ENCODE measurements around the gene PDK2. TPM values are rescaled to one million over a fixed set of nuclear protein-coding genes. Genes with fewer than 3 reads are reported as not detected.

Gene PDK2
- total RNA-seq, 1 donor from 2014 or later, result 10.9 TPM

DNA sequence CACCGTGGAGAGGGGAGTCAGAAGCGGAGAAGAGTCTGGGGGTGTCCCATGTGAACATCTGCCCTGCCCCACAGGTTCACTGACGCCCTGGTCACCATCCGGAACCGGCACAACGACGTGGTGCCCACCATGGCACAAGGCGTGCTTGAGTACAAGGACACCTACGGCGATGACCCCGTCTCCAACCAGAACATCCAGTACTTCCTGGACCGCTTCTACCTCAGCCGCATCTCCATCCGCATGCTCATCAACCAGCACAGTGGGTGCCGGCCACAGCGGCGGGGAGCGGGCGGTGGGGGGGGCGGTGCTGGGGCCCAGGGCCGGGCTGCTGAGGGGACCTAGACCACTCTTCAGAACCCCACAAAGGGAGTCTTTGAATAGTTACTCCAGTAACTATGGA lies 10.7 kb downstream of the PDK2 start:
- Mint-ChIP-seq H3K4me3 (no peak overlapping the region), H3K4me1 (no peaks in the 10 kb centered on the region), H3K27ac (no peak overlapping the region), H3K36me3 (ENCODE audit: low read depth) (peaks cover 1% of the 10 kb centered on the region), H3K9me3 (no peaks in the 10 kb centered on the region), H3K27me3 (no peaks in the 10 kb centered on the region)
- no peak for DNase-seq
- intact Hi-C loops (cut with micrococcal nuclease), result no loop called here

DNA sequence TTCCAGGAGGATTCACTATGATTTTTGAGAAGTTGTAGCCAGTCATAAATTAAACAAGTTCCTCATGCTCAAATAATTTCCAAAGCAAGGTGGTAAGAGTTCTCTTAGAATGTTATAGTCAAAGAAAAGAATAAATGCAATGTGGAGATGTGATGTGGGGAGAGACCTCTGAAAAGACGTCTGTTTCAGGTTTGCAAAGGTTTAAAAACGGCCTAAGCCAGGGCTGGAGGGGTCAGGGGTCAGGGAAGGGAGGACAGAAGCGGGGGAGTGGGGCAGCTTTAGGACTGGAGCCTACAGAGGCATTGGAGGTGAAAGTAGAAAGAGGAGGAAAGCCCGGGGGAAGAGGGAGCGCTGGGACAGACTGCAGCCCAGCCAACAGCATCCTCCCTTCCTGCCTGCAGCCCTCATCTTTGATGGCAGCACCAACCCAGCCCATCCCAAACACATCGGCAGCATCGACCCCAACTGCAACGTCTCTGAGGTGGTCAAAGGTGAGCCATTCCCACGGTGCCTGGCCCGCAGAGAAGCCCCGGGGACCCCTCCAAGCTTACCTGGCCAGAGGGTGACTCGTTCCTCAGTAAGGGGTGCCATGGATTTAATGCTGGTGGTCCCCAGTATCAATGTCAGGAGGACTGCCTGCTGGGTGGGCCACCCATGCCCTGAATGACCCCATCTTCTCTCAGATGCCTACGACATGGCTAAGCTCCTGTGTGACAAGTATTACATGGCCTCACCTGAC lies 11.4 kb downstream of the PDK2 start:
- intact Hi-C loops (cut with micrococcal nuclease), result no loop called here
- no peak for DNase-seq
- H3K27me3 Mint-ChIP-seq, result no peaks in the 10 kb centered on the region
- H3K27ac Mint-ChIP-seq, result no peak overlapping the region
- no peak overlapping the region for H3K4me3 Mint-ChIP-seq
- no peaks in the 10 kb centered on the region for H3K9me3 Mint-ChIP-seq
- H3K36me3 Mint-ChIP-seq (ENCODE audit: low read depth), result peaks cover 1% of the 10 kb centered on the region
- no peaks in the 10 kb centered on the region for H3K4me1 Mint-ChIP-seq

DNA sequence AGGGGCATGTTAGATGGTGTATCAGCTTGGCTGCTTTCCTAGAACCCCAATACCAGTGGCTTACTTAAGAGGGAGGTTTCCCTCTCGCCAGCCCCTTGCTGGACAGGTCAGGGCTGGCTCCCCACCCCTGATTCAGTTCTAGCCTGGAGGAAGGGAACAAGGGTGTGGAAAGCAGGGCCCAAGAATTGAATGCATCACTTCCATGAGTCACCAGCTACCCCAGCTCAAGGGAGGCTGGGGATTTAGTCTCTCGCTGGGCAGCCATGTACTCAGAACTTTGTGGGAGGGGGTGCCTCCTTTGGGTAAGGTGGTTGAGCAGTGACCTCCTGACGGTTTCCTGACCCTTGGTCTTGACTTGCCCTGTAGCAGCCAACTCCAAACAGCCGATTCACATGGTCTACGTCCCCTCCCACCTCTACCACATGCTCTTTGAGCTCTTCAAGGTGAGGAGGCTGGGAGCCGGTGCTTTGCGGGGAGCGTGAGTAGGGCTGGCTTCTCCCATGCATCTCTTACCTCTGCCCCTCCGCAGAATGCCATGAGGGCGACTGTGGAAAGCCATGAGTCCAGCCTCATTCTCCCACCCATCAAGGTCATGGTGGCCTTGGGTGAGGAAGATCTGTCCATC lies 12.8 kb downstream of the PDK2 start:
- Mint-ChIP-seq H3K36me3 (ENCODE audit: low read depth) (peaks cover 1% of the 10 kb centered on the region), H3K4me3 (no peak overlapping the region), H3K27me3 (no peaks in the 10 kb centered on the region), H3K27ac (no peak overlapping the region), H3K4me1 (no peaks in the 10 kb centered on the region), H3K9me3 (no peaks in the 10 kb centered on the region)
- intact Hi-C loops (cut with micrococcal nuclease), result no loop called here
- DNase-seq, result no peak

DNA sequence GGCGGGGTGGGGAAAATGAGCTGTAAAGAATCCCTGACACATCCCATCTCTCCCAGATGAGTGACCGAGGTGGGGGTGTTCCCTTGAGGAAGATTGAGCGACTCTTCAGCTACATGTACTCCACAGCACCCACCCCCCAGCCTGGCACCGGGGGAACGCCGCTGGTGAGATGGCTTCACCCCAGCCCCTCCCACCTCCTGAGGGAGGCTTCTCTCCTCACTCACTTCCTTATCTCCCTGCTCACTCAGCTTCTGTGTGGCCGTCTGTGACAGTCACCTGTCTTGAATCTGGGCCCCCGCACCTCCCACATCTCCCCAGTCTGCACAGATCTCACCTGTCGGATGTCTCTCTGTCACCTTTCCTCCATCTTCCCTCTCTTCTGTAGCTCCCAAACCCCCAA lies 13.4 kb downstream of the PDK2 start:
- intact Hi-C loops (cut with micrococcal nuclease), result no loop called here
- no peak for DNase-seq
- peaks cover 1% of the 10 kb centered on the region for H3K36me3 Mint-ChIP-seq (ENCODE audit: low read depth)
- no peak overlapping the region for H3K4me3 Mint-ChIP-seq
- H3K4me1 Mint-ChIP-seq, result no peaks in the 10 kb centered on the region
- H3K27ac Mint-ChIP-seq, result no peak overlapping the region
- H3K27me3 Mint-ChIP-seq, result no peaks in the 10 kb centered on the region
- no peaks in the 10 kb centered on the region for H3K9me3 Mint-ChIP-seq

DNA sequence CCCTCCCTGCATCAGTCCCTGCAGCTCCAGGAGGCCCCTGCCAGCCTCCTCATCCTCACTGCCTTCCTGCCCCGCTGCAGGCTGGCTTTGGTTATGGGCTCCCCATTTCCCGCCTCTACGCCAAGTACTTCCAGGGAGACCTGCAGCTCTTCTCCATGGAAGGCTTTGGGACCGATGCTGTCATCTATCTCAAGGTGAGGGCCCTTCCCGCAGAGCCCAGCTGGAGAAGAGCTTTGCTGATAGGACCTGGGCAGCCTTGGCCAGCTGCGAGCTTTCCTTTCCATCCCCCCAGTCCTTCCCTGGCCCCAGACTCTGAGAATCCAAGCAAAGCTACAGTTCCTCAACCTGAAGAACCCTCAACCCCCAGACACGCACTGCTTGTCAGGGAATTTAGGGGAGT lies 14.1 kb downstream of the PDK2 start:
- no peaks in the 10 kb centered on the region for H3K9me3 Mint-ChIP-seq
- DNase-seq, result no peak
- H3K27ac Mint-ChIP-seq, result no peak overlapping the region
- intact Hi-C loops (cut with micrococcal nuclease), result no loop called here
- H3K36me3 Mint-ChIP-seq (ENCODE audit: low read depth), result peaks cover 1% of the 10 kb centered on the region
- no peak overlapping the region for H3K4me3 Mint-ChIP-seq
- H3K27me3 Mint-ChIP-seq, result no peaks in the 10 kb centered on the region
- no peaks in the 10 kb centered on the region for H3K4me1 Mint-ChIP-seq

DNA sequence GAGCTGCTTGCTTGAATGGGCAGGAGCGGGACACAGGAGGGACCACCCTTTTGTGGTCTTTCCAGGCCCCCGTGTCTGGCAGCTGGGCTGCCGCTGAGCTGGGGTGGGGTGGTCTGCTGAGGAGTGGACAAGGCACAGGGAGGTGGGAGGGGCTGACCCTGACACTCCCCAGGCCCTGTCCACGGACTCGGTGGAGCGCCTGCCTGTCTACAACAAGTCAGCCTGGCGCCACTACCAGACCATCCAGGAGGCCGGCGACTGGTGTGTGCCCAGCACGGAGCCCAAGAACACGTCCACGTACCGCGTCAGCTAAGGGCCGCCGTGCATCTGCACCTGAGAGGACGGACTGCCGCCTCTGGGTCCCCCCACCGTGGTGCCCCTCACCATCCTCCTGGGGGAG lies 14.6 kb downstream of the PDK2 start:
- Mint-ChIP-seq H3K27ac (no peak overlapping the region), H3K9me3 (no peaks in the 10 kb centered on the region), H3K36me3 (ENCODE audit: low read depth) (peaks cover 1% of the 10 kb centered on the region), H3K4me1 (no peaks in the 10 kb centered on the region), H3K4me3 (no peak overlapping the region), H3K27me3 (no peaks in the 10 kb centered on the region)
- intact Hi-C loops (cut with micrococcal nuclease), result no loop called here
- DNase-seq, result no peak

DNA sequence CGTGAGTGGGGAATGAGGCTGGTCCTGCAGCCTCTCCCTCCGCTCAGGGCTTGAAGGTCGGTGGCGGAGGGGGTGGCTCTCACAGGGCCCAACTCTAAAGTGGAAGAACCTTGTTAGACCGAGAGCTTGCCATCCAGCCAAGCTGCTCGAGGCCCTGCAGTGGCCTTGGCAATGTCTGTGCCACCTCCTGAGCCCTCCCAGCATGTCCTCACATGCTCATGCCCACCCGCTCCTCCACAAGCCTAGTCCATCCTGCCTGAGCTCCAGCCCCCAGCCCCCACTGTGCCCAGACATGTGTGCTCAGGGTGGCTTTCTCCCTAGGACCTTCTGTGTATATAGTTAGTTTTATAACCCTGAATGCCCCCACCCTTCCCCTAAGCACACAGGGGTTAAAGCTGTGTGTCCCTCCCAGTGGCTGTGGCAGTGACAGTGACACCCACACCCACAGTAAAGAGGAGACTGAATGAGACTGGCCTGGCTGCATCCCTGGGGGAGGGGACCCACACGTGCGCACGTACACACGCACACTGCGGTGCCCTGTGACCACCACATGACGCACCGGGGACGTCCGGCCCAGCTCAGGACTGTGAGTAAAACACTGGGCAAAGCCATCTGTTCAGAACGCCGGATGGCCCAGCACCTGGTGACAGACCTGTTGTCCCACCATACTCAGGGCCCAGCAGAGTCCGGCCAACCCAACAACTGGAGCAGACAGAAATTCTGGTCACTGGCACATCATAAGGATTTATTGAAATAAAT lies 15.6 kb downstream of the PDK2 start:
- Mint-ChIP-seq H3K4me3 (no peak overlapping the region), H3K27me3 (peaks cover 6% of the 10 kb centered on the region), H3K27ac (no peak overlapping the region), H3K4me1 (peaks cover 3% of the 10 kb centered on the region), H3K36me3 (ENCODE audit: low read depth) (peaks cover 1% of the 10 kb centered on the region), H3K9me3 (no peaks in the 10 kb centered on the region)
- no peak for DNase-seq
- intact Hi-C loops (cut with micrococcal nuclease), result no loop called here

DNA sequence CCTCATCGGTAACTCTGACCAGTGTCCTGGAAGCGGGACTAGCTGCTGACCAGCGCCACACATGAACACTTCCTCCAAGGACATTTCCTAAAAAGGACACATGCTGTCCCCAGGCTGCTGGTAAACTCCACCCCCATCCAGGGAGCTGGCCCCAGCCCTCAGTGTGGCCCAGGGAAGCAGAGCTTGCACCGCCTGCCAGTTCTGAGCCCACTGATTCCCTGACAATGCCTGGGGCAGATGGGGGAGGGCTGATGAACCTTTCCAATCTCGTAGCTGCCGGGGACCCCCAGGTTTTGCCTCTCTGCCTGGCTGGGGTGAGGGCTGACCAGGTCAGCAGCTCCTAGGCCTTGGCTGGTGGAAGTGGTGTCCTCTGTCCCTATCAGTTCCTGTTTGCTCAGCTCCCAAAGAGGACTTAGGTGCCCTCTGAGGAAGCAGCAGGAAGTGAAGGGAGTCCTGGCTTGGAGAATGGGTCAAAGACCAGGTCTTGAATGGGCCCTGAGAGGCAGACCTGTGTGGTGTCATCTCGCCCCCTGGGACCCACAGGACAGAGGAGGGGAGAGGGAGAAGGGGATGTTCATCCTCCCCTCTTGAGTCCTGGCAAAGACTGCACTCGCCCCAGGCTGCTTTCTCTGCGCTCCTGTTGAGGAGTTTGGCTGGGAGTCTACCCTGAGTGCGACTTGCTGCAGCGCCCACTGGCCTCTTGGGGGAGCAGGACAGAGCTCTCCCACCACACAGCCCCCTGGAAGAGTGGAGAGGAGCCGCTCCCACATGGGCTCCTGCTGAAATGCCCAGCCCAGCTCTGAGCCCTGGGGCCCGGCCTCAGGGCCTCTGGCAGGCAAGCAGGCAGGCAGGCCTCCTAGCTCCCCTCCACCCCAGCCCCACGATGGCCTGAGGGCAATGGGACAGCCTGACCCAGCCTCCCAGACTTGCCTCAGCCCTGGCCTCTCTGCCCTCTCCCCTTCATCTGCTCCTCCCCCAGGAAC lies 16.8 kb downstream of the PDK2 start:
- Mint-ChIP-seq H3K9me3 (no peaks in the 10 kb centered on the region), H3K36me3 (ENCODE audit: low read depth) (peaks cover 1% of the 10 kb centered on the region), H3K27me3 (peaks cover 16% of the 10 kb centered on the region), H3K4me3 (no peak overlapping the region), H3K27ac (no peak overlapping the region), H3K4me1 (peaks cover 7% of the 10 kb centered on the region)
- intact Hi-C loops (cut with micrococcal nuclease), result no loop called here
- no peak for DNase-seq

DNA sequence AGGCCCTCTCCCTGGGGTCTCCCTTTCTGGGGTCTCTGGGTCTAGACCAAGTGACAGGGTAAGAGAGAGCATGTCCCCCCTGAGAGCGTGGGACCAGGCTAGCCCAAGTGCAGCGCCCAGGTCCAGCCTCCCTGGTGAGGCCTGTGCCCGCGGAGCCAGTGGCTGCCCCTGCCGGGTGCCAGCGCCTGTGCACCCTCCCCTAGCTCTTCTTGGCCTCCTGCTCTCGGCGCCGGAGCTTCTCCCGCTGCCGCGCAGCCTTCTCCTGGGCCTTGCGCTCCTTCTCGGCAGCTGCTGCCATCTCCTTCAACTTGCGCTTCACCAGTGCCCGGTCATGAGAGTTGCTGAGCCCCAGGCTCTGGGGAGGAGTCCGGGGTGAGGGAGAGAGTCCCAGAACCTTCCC lies 17.5 kb downstream of the PDK2 start:
- intact Hi-C loops (cut with micrococcal nuclease), result no loop called here

DNA sequence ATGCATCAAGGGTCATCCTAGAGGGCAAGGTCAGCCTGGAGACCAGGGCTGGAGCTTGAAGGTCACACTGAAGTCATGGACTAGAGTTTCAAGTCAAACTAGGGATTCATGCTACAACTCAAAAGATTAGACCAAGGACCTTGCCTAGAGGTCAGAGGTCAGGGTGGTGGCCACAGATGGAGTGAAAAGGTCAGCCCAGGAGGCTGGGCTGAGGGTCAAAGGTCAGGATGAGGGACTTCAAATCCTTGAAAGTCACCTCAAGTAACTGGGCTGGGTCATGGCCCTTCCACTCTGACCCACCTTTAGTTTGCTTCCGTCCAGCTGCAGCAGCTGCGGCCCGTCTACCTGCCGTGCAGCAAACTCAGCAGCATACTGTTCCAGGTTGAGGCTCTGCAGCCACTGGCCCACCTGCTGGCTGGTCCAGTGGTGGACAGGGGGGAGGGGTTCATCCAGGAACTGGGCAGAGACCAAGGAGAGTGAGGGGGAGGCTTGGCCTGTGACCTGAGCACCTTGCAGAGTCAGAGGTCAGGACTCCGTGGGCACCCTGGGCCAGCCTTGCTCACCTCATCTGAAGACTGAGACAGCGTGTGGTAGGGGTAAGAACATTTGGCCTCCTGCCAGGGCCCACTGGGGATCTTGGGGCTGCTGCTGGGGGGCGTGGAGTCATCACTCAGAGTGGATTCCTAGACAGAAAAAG lies 18.6 kb downstream of the PDK2 start:
- Mint-ChIP-seq H3K27me3 (peaks cover 29% of the 10 kb centered on the region), H3K9me3 (no peaks in the 10 kb centered on the region), H3K4me1 (peaks cover 10% of the 10 kb centered on the region)

More for the DNA sequence above, 17.5 kb downstream of the PDK2 start:
- DNase-seq, result no peak
- peaks cover 20% of the 10 kb centered on the region for H3K27me3 Mint-ChIP-seq
- no peak overlapping the region for H3K4me3 Mint-ChIP-seq
- H3K36me3 Mint-ChIP-seq (ENCODE audit: low read depth), result peaks cover 1% of the 10 kb centered on the region
- H3K9me3 Mint-ChIP-seq, result no peaks in the 10 kb centered on the region
- peaks cover 10% of the 10 kb centered on the region for H3K4me1 Mint-ChIP-seq
- H3K27ac Mint-ChIP-seq, result no peak overlapping the region

DNA sequence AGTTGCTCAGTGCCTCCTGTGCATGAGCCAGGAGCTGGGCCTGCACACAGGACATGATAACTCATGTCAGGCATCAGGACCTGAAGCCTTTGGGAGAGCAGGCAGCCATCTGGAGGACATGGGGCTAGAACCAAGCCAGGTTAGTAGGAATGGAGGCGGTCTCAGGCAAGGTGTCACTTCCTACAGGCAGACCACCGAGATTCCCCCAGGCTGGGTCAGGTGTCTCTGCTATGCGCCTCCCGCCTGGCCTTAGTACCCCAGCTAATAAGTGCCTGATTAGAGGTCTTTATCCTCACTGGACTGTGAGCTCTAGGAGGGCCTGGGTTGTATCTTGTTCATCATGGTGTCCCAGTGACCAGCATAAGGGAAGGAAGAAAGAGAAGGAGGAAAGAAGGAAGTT lies 19.2 kb downstream of the PDK2 start:
- H3K4me1 Mint-ChIP-seq, result peaks cover 10% of the 10 kb centered on the region

More for the DNA sequence above, 18.6 kb downstream of the PDK2 start:
- intact Hi-C loops (cut with micrococcal nuclease), result no loop called here
- H3K36me3 Mint-ChIP-seq (ENCODE audit: low read depth), result no peaks in the 10 kb centered on the region
- no peak for DNase-seq
- no peak overlapping the region for H3K4me3 Mint-ChIP-seq
- no peak overlapping the region for H3K27ac Mint-ChIP-seq

DNA sequence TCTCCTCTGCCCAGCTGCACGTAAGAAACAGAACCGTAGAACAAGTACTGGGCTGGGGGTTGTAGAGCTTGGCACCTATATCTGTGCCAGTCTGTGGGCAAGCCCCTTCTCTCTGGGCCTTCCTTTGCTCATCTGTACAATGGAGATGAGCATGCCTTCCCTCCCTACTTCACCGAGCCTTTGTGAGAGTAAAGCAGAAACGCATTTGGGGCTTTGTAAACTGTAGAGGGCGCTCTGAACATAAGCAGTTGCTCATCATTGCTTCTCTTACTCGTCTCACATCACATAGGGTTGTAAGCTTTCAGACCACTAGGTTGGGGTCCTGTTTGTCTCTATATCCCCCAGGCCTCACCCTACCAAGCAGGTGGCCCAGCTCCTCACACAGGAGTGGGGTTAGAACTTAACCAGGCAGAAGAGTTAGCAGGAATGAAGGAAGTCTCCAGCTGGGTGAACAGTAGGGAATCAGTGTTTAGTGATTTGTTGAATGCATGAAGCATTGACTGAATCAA lies 19.8 kb downstream of the PDK2 start:
- no peak overlapping the region for H3K4me3 Mint-ChIP-seq
- DNase-seq, result peak; percentile 86
- H3K27ac Mint-ChIP-seq, result no peak overlapping the region
- H3K27me3 Mint-ChIP-seq, result peaks cover 38% of the 10 kb centered on the region
- intact Hi-C loops (cut with micrococcal nuclease), result no loop called here
- H3K4me1 Mint-ChIP-seq, result peaks cover 10% of the 10 kb centered on the region
- no peaks in the 10 kb centered on the region for H3K36me3 Mint-ChIP-seq (ENCODE audit: low read depth)
- H3K9me3 Mint-ChIP-seq, result no peaks in the 10 kb centered on the region

More for the DNA sequence above, 19.2 kb downstream of the PDK2 start:
- peaks cover 33% of the 10 kb centered on the region for H3K27me3 Mint-ChIP-seq
- DNase-seq, result no peak
- H3K9me3 Mint-ChIP-seq, result no peaks in the 10 kb centered on the region
- H3K27ac Mint-ChIP-seq, result no peak overlapping the region
- no peaks in the 10 kb centered on the region for H3K36me3 Mint-ChIP-seq (ENCODE audit: low read depth)
- H3K4me3 Mint-ChIP-seq, result no peak overlapping the region
- intact Hi-C loops (cut with micrococcal nuclease), result no loop called here

DNA sequence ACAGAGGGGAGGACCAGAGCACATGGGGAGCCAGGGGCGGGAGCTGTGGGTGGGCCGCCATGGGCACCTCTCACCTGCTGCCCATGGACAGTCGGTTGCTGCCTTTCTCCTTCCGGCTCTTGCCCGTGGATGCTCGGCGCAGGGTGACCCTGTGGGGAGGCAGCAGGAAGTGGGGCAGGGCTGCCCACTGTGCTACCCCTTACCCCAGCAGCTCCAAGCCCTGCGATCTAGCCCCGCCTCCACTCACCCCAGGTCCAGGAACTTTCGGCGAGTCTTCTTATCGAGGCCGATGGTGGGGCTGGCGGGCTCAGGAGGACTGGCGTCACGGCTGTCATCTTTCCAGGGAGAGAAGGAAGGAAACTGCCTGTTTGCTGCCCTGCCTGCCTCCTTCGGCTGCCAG lies 20.6 kb downstream of the PDK2 start:
- Mint-ChIP-seq H3K9me3 (no peaks in the 10 kb centered on the region), H3K4me1 (peaks cover 10% of the 10 kb centered on the region), H3K27me3 (peaks cover 47% of the 10 kb centered on the region), H3K36me3 (ENCODE audit: low read depth) (no peaks in the 10 kb centered on the region), H3K4me3 (no peak overlapping the region), H3K27ac (no peak overlapping the region)
- intact Hi-C loops (cut with micrococcal nuclease), result loop anchor here (2.0 kb wide), 1 partner anchor 25 kb away; no protein-coding TSS in a partner anchor
- DNase-seq, result no peak
